ENCODE measurements around the gene DSCAML1.
"Not testable (repeated sequence)": the region's sequence is repeated elsewhere in the genome, so short reads cannot be mapped to it uniquely, and the experiment has no call there.

The DSCAML1 gene

GRCh38 chr11:117766026-117766425 lies 31.0 kb downstream of the DSCAML1 start:
- DNase-seq (ENCODE audit: low spot score), result no peak
- no peak for TF ChIP-seq CTCF (IDR thresholded peaks at IDR 0.05; ENCODE audit: extremely low read depth, insufficient read depth, missing control alignments)
- in situ Hi-C loops (cut with MboI; ENCODE audit: low pct_unique_long_range_greater_than_20kb, low sequenced_read_pairs, unreplicated experiment), result no loop called here

GRCh38 chr11:117765068-117765467 lies 31.9 kb downstream of the DSCAML1 start:
- DNase-seq (ENCODE audit: low spot score), result no peak
- TF ChIP-seq CTCF (IDR thresholded peaks at IDR 0.05; ENCODE audit: extremely low read depth, insufficient read depth, missing control alignments), result no peak
- in situ Hi-C loops (cut with MboI; ENCODE audit: low pct_unique_long_range_greater_than_20kb, low sequenced_read_pairs, unreplicated experiment), result no loop called here

DNA sequence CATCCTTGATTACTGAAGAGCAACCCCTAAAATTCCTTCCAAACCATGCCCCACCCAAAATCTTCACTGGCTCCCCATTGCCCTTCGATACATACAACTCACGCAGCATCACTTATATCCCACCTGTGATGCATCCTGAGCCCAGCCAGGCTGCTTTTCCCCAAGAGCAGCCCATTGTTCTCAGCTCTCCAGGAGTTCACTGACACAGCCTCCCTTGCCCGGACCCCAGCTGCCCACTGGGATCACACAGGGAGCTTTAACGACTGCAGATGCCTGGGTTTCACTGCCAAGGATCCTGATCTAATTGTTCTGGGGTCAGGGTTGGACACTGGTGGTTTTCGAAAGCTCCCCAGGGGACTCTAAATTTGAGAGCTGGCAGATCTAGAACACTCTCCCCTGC lies 33.6 kb downstream of the DSCAML1 start:
- DNase-seq (ENCODE audit: low spot score); in situ Hi-C loops (cut with MboI; ENCODE audit: low pct_unique_long_range_greater_than_20kb, low sequenced_read_pairs, unreplicated experiment): not testable (repeated sequence)

DNA sequence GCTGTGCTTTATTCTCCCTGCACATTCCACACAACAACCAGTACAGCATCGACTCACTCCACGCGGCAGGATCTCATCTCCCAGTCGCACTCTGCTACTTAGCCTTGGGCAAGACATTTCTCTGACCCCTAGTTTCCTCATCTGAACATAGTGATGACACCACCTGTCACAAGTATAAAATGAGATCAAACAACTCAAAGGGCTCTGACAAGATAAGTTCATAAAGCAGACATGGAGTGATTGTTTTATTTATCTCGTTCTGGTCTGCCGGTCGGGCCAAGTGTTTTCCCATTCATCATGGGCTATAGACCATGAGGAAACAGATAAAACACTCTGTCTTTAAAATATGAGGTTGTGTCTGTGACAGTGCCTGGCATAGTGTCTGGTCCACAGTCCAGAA lies 35.0 kb downstream of the DSCAML1 start:
- no peak for DNase-seq (ENCODE audit: low spot score)
- in situ Hi-C loops (cut with MboI; ENCODE audit: low pct_unique_long_range_greater_than_20kb, low sequenced_read_pairs, unreplicated experiment), result no loop called here
- no peak for TF ChIP-seq CTCF (IDR thresholded peaks at IDR 0.05; ENCODE audit: extremely low read depth, insufficient read depth, missing control alignments)

DNA sequence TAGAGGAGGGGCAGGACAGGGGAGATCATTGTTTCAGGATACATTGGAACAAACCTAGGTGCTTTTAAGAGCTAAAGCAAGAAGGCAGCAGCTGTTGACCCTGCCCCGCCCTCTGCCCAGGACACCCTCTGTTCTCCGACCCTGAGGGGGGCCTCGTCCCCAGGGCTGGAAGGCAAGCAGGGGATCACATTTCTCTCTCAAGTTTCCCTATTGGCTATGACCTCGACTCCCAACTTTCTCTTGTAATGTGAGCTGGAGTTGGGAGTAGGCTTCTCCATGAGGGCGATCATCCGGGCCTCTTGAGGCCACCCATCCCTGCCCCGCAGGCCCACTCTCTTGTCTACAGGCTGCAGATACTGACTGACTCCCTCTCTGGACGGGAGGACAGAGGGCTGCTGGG lies 37.7 kb downstream of the DSCAML1 start:
- in situ Hi-C loops (cut with MboI; ENCODE audit: low pct_unique_long_range_greater_than_20kb, low sequenced_read_pairs, unreplicated experiment), result no loop called here
- no peak for DNase-seq (ENCODE audit: low spot score)
- no peak for TF ChIP-seq CTCF (IDR thresholded peaks at IDR 0.05; ENCODE audit: extremely low read depth, insufficient read depth, missing control alignments)

DNA sequence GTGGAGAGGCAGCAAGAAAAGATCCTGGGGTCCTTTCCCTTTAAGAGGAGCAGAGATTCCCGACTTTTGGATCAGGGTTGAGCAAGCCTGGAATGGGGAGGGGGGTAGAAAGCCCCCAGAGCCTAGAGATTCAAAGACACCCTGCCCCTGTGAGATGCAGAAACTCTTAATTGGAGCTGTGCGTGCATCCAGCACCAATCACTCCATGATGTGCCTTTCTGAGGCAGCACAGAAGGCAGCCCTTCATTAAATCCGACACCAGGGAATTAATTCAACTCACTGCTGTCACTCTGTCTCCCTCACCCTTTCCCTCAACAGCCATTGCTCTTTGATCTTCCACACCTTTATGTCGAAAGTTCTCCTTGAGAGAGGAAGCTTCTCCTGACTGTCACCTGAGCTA lies 43.0 kb downstream of the DSCAML1 start:
- no peak for DNase-seq (ENCODE audit: low spot score)
- no peak for TF ChIP-seq CTCF (IDR thresholded peaks at IDR 0.05; ENCODE audit: extremely low read depth, insufficient read depth, missing control alignments)
- in situ Hi-C loops (cut with MboI; ENCODE audit: low pct_unique_long_range_greater_than_20kb, low sequenced_read_pairs, unreplicated experiment), result no loop called here

DNA sequence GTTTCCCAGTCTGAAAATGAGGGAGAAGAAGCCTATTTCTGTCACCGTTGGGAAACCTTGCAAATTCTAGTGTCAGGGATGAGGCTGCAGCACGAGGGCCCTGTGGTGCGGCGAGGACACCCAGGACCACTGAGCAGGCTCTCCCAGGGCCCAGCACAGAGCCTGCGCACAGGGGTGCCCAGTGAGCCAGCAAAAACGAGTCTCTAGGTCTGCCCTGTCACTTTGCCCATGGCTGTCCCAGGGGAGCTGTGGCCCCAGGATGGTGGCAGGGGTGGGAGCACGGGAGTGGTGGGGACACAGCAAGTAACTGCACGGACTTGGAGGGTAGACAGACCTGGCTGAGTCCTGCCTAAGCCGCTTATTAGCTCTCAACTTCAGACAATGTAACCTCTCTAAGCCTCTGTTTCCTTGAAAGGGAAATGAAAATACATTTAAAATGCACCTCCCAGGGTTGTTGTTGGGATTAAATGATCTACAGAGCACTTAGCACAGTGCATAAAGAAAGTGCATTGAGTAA lies 44.2 kb downstream of the DSCAML1 start:
- no peak for DNase-seq (ENCODE audit: low spot score)
- in situ Hi-C loops (cut with MboI; ENCODE audit: low pct_unique_long_range_greater_than_20kb, low sequenced_read_pairs, unreplicated experiment), result no loop called here
- TF ChIP-seq CTCF (IDR thresholded peaks at IDR 0.05; ENCODE audit: extremely low read depth, insufficient read depth, missing control alignments), result no peak
